A549 (cell line): Measurements from ENCODE around the gene ADTRP. TPM values are rescaled to one million over a fixed set of nuclear protein-coding genes. Genes with fewer than 3 reads are reported as not detected.

ENCODE experiments used
- ATAC-seq, 2 experiments: fragments of 200-7000 bp in 1 of 2; fragments of >200 bp in 1 of 2; cut with Nextera tagmentation in 1 of 2; cut with Tn5 transposase in 1 of 2; 3 replicates each; pipeline versions ENCODE4 v1.8.0 to v1.9.1; 2018 to 2020; ENCODE audit warnings: mild to moderate bottlenecking in 1 of 2, moderate library complexity in 1 of 2
- CTCF ChIA-PET: fragments of 300-600 bp; sonication (Branson Sonifier 250); formaldehyde crosslinking; extraction: SDS; loops from one replicate; lab custom pipeline; 2021; ENCODE audit warnings: antibody characterized with exemption, inconsistent platforms; lab: Yijun Ruan, JAX
- POLR2A ChIA-PET: fragments of 350-600 bp; formaldehyde crosslinking; extraction: SDS; loops from one replicate; lab custom pipeline; 2021; ENCODE audit warnings: antibody characterized with exemption, inconsistent platforms; lab: Yijun Ruan, JAX
- DNase-seq, 2 experiments: peaks; one replicate each; pipeline versions ENCODE4 v3.0.0 to v3.0.0-alpha.2; 2011 to 2016; ENCODE audit warnings: low read depth in 1 of 2, low spot score in 1 of 2
- FAIRE-seq: peaks from 2 replicates; lab custom pipeline; 2011; peaks lifted over from hg19 to GRCh38; lab: Jason Lieb, UNC
- H3K27ac ChIP-seq, 2 experiments: fragments of >200 bp; sonication (Bioruptor Twin); formaldehyde crosslinking; 3 replicates each; pipeline ENCODE4 v1.5.1; 2016 to 2017
- H3K4me1 ChIP-seq: fragments of >200 bp; sonication (Bioruptor Twin); formaldehyde crosslinking; 3 replicates; pipeline ENCODE4 v1.6.1; 2016
- H3K4me2 ChIP-seq: fragments of >200 bp; sonication (Bioruptor Twin); formaldehyde crosslinking; 3 replicates; pipeline ENCODE4 v1.6.1; 2016
- H3K4me3 ChIP-seq: fragments of >200 bp; sonication (Bioruptor Twin); formaldehyde crosslinking; 3 replicates; pipeline ENCODE4 v1.5.1; 2016
- H3K9me3 ChIP-seq: fragments of >200 bp; sonication (Bioruptor Twin); formaldehyde crosslinking; 3 replicates; pipeline ENCODE4 v1.6.1; 2016
- BHLHE40 ChIP-seq: IDR thresholded peaks from 2 replicates; pipeline ENCODE4 v1.6.1; 2012; ENCODE audit warnings: low read depth, low read length, inconsistent platforms
- CBX8 ChIP-seq: fragments of 200-600 bp; sonication (generic); IDR thresholded peaks from 2 replicates; pipeline ENCODE4 v1.6.1; 2016
- CHD2 ChIP-seq: fragments of 150-350 bp; IDR thresholded peaks from 2 replicates; pipeline ENCODE4 v1.6.1; 2014; ENCODE audit warnings: low read length; ENCODE audit not compliant: partially characterized antibody
- CHD4 ChIP-seq: fragments of 200-600 bp; sonication (generic); IDR thresholded peaks from 2 replicates; pipeline ENCODE4 v1.6.1; 2016; ENCODE audit warnings: antibody characterized with exemption, mild to moderate bottlenecking, borderline replicate concordance
- EHMT2 ChIP-seq: fragments of 200-600 bp; sonication (generic); IDR thresholded peaks from 2 replicates; pipeline ENCODE4 v1.6.1; 2016; ENCODE audit warnings: antibody characterized with exemption, low read depth, mild to moderate bottlenecking, moderate library complexity
- ELK1 ChIP-seq: fragments of 150-350 bp; IDR thresholded peaks from 2 replicates; pipeline ENCODE4 v1.6.1; 2014; ENCODE audit warnings: low read depth, mild to moderate bottlenecking, low read length
- FOSL2 ChIP-seq, 2 experiments: fragments of 450-650 bp in 1 of 2; fragments of >200 bp in 1 of 2; sonication (Bioruptor Twin) in 1 of 2; formaldehyde crosslinking; IDR thresholded peaks; 2 replicates each; pipeline versions ENCODE4 v1.5.0 to v1.6.1; 2016 to 2020; ENCODE audit warnings: mild to moderate bottlenecking in 1 of 2, moderate library complexity in 1 of 2
- HOXB13 ChIP-seq: fragments of 250-450 bp; sonication (Bioruptor Pico); IDR thresholded peaks from 2 replicates; pipeline ENCODE4 v1.5.0; 2020; ENCODE audit warnings: low read depth, mild to moderate bottlenecking, moderate library complexity
- JUN ChIP-seq, 2 experiments: fragments of >200 bp; sonication (Bioruptor Twin); formaldehyde crosslinking; IDR thresholded peaks; 2 replicates in 1 of 2; 3 replicates in 1 of 2; pipeline ENCODE4 v1.6.1; 2016 to 2017
- MAFK ChIP-seq: fragments of 450-650 bp; IDR thresholded peaks from 2 replicates; pipeline ENCODE4 v1.6.1; 2014; ENCODE audit not compliant: partially characterized antibody
- NR3C1 ChIP-seq: fragments of >200 bp; sonication (Bioruptor Twin); formaldehyde crosslinking; IDR thresholded peaks from 3 replicates; pipeline ENCODE4 v1.6.1; 2017
- PBX3 ChIP-seq: IDR thresholded peaks from 2 replicates; pipeline ENCODE4 v1.6.1; 2012
- RARB ChIP-seq: fragments of 250-450 bp; sonication (Bioruptor Pico); IDR thresholded peaks from 2 replicates; pipeline ENCODE4 v1.8.0; 2021; ENCODE audit warnings: mild to moderate bottlenecking, moderate library complexity
- RCOR1 ChIP-seq: fragments of 150-350 bp; IDR thresholded peaks from 2 replicates; pipeline ENCODE4 v1.6.1; 2014; ENCODE audit warnings: antibody characterized with exemption, low read length, low read depth
- SMC3 ChIP-seq: fragments of >200 bp; sonication (Bioruptor Twin); formaldehyde crosslinking; IDR thresholded peaks from 3 replicates; pipeline ENCODE4 v1.6.1; 2018; ENCODE audit warnings: inconsistent platforms
- TP53 ChIP-seq: fragments of 250-450 bp; sonication (Bioruptor Pico); IDR thresholded peaks from 2 replicates; pipeline ENCODE4 v1.5.0; 2021; ENCODE audit warnings: mild to moderate bottlenecking, moderate library complexity
- ZNF302 ChIP-seq: fragments of 250-450 bp; sonication (Bioruptor Pico); IDR thresholded peaks from 2 replicates; pipeline ENCODE4 v1.9.0; 2021; ENCODE audit warnings: inconsistent platforms, mild to moderate bottlenecking, moderate library complexity
- ZSCAN20 ChIP-seq: fragments of 250-450 bp; sonication (Bioruptor Pico); IDR thresholded peaks from 2 replicates; pipeline ENCODE4 v1.8.0; 2022; ENCODE audit warnings: mild to moderate bottlenecking, moderate library complexity
- WGBS: methylation state at CpG from one replicate; pipeline ENCODE4 v1.1.6; 2017; ENCODE audit errors: missing lambda C conversion rate; 5-methylcytosine and 5-hydroxymethylcytosine counted together
- polyA plus RNA-seq, 4 experiments: library from polyadenylated mRNA; depleted of rRNA in 3 of 4; stranded (reverse); fragments of >200 nt; fragmentation: RNase III in 1 of 4; extraction: RNeasy Plus Mini Kit Qiagen cat#74134 plus additional on column Dnase treatment in 1 of 4; gene quantifications; 2 replicates in 3 of 4; 3 replicates in 1 of 4; pipeline ENCODE4 v1.2.3, GENCODE V29; 2011 to 2017
- TF ChIP-seq, protein P1 (sequence below): fragments of 250-450 bp; sonication (Bioruptor Pico); IDR thresholded peaks from 2 replicates; pipeline ENCODE4 v1.5.0; 2021; ENCODE audit warnings: mild to moderate bottlenecking, moderate library complexity, borderline replicate concordance
- TF ChIP-seq, protein P2 (sequence below): fragments of 200-600 bp; sonication (generic); IDR thresholded peaks from 2 replicates; pipeline ENCODE4 v1.6.1; 2016; ENCODE audit warnings: antibody characterized with exemption, mild to moderate bottlenecking, moderate library complexity
- TF ChIP-seq, protein P3 (sequence below): IDR thresholded peaks from 2 replicates; pipeline ENCODE4 v1.6.1; 2012
- TF ChIP-seq, protein P4 (sequence below): fragments of 450-650 bp; IDR thresholded peaks from 2 replicates; pipeline ENCODE4 v1.6.1; 2014; ENCODE audit warnings: antibody characterized with exemption

ADTRP gene
- polyA plus RNA-seq, 2 of the 4 experiments (the other 2 are of a cell fraction): 0.57 to 0.59 TPM

DNA sequence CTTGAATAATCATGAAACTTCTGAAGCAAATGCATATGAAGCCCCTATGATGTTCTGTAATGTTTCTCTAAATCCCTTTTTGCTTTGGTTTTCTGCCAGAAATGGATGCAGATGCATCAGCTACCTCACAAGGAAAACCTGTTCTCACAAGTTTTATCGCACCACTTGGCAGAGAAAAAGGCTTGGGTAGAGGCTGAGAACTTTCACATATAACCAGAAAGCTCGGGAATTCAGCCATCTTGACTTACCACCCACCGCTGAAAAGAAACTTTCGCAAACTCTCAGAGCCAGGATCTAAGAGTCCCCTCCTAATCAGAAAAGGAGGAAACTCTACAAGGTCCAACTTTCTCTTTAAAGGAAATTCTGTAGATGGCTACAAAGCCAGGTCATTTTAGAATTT lies 36.2 kb upstream of the ADTRP start (continued):
- TF ChIP-seq, protein P1, sequence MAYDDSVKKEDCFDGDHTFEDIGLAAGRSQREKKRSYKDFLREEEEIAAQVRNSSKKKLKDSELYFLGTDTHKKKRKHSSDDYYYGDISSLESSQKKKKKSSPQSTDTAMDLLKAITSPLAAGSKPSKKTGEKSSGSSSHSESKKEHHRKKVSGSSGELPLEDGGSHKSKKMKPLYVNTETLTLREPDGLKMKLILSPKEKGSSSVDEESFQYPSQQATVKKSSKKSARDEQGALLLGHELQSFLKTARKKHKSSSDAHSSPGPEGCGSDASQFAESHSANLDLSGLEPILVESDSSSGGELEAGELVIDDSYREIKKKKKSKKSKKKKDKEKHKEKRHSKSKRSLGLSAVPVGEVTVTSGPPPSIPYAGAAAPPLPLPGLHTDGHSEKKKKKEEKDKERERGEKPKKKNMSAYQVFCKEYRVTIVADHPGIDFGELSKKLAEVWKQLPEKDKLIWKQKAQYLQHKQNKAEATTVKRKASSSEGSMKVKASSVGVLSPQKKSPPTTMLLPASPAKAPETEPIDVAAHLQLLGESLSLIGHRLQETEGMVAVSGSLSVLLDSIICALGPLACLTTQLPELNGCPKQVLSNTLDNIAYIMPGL (CRISPR knock-in tag): no peak
- TF ChIP-seq CBX8 (no peak), ZNF302 (CRISPR knock-in tag) (no peak), CHD2 (no peak), HOXB13 (CRISPR knock-in tag) (no peak), SMC3 (no peak)

DNA sequence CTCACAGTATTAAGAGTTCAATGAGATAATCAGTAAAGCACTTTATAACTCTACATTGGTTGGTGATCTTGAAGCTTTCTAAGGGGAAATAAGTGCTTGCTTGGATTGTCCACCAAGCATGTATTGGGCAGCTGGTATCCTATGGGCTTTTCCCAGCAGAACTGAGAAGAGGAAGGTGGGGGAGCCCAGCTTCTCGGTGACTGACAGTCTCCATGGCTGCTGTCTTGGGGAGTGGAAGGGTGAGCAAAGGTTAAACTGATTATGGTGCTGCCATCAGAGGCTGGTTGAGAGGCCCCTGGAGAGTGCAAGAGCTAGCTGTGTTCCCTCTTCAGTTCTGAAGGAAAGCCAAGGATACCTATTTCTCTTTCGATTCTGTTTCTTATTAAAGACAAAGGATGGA lies 35.5 kb upstream of the ADTRP start:
- no peak for ATAC-seq
- Histone ChIP-seq H3K4me3 (no peak overlapping the region), H3K27ac (peak overlapping the region; percentile 69 to 87; a peak in 5 of 6 replicates), H3K4me1 (peaks cover 49% of the 10 kb centered on the region), H3K9me3 (no peaks in the 10 kb centered on the region), H3K4me2 (no peak overlapping the region)
- POLR2A ChIA-PET: no interaction called here
- no peak for DNase-seq
- TF ChIP-seq TP53 (no peak), ZSCAN20 (no peak), RARB (CRISPR knock-in tag) (no peak), CHD4 (no peak), JUN (IDR thresholded peaks at IDR 0.05) (no peak), MAFK (no peak), RCOR1 (no peak), BHLHE40 (no peak), PBX3 (no peak), FOSL2 (IDR thresholded peaks at IDR 0.05) (no peak), FOSL2 (CRISPR knock-in tag; IDR thresholded peaks at IDR 0.05) (no peak), EHMT2 (no peak), ELK1 (no peak), NR3C1 (no peak)
- TF ChIP-seq, protein P2, sequence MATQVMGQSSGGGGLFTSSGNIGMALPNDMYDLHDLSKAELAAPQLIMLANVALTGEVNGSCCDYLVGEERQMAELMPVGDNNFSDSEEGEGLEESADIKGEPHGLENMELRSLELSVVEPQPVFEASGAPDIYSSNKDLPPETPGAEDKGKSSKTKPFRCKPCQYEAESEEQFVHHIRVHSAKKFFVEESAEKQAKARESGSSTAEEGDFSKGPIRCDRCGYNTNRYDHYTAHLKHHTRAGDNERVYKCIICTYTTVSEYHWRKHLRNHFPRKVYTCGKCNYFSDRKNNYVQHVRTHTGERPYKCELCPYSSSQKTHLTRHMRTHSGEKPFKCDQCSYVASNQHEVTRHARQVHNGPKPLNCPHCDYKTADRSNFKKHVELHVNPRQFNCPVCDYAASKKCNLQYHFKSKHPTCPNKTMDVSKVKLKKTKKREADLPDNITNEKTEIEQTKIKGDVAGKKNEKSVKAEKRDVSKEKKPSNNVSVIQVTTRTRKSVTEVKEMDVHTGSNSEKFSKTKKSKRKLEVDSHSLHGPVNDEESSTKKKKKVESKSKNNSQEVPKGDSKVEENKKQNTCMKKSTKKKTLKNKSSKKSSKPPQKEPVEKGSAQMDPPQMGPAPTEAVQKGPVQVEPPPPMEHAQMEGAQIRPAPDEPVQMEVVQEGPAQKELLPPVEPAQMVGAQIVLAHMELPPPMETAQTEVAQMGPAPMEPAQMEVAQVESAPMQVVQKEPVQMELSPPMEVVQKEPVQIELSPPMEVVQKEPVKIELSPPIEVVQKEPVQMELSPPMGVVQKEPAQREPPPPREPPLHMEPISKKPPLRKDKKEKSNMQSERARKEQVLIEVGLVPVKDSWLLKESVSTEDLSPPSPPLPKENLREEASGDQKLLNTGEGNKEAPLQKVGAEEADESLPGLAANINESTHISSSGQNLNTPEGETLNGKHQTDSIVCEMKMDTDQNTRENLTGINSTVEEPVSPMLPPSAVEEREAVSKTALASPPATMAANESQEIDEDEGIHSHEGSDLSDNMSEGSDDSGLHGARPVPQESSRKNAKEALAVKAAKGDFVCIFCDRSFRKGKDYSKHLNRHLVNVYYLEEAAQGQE: no peak
- TF ChIP-seq, protein P3, sequence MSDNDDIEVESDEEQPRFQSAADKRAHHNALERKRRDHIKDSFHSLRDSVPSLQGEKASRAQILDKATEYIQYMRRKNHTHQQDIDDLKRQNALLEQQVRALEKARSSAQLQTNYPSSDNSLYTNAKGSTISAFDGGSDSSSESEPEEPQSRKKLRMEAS: no peak
- TF ChIP-seq, protein P4, sequence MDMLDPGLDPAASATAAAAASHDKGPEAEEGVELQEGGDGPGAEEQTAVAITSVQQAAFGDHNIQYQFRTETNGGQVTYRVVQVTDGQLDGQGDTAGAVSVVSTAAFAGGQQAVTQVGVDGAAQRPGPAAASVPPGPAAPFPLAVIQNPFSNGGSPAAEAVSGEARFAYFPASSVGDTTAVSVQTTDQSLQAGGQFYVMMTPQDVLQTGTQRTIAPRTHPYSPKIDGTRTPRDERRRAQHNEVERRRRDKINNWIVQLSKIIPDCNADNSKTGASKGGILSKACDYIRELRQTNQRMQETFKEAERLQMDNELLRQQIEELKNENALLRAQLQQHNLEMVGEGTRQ: no peak
- CTCF ChIA-PET: interaction anchor here (1.0 to 1.4 kb wide), 2 partner anchors 43 to 49 kb away, joined by 3 read pairs; no protein-coding TSS in a partner anchor
- no peak for FAIRE-seq
- 91% methylated on average over 2 of the region's 2 CpGs for WGBS
